A673 (cell line): ENCODE results near the gene TMEM14A. TPM values are rescaled to one million over a fixed set of nuclear protein-coding genes. Genes with fewer than 3 reads are reported as not detected.

ENCODE experiments used
- BruUV-seq: library from RNA; stranded (reverse); fragments of 400-500 nt; replicated peaks from 2 replicates; lab custom pipeline; 2021; lab: Mats Ljungman, UMichigan
- CTCF ChIA-PET: fragments of 300-600 bp; sonication (Branson Sonifier 250); formaldehyde crosslinking; loops from one replicate; lab custom pipeline; 2022; ENCODE audit warnings: antibody characterized with exemption; lab: Charles Lee
- POLR2A ChIA-PET: fragments of 300-600 bp; sonication (Branson Sonifier 250); formaldehyde crosslinking; loops from one replicate; lab custom pipeline; 2022; ENCODE audit warnings: antibody characterized with exemption; ENCODE audit not compliant: low non-redundant PET; lab: Charles Lee
- DNase-seq: peaks from one replicate; pipeline ENCODE4 v3.0.0-alpha.2; 2015; ENCODE audit warnings: low spot score
- H3K27ac ChIP-seq: fragments of 200-600 bp; sonication (generic); 2 replicates; pipeline ENCODE4 v1.5.1; 2016; ENCODE audit warnings: mixed run types, low read depth, mild to moderate bottlenecking, mixed read lengths, antibody characterized with exemption, low read length; ENCODE audit not compliant: poor library complexity, severe bottlenecking
- H3K27me3 ChIP-seq: fragments of 200-600 bp; sonication (generic); replicated peaks from 2 replicates; pipeline ENCODE4 v1.6.1; 2017; ENCODE audit warnings: mixed run types, low read depth, mild to moderate bottlenecking, mixed read lengths, antibody characterized with exemption, low read length; ENCODE audit not compliant: insufficient read depth, poor library complexity
- H3K36me3 ChIP-seq: fragments of 200-600 bp; sonication (generic); 2 replicates; pipeline ENCODE4 v1.6.1; 2016; ENCODE audit warnings: mixed run types, mild to moderate bottlenecking, mixed read lengths, antibody characterized with exemption, low read length; ENCODE audit not compliant: insufficient read depth, poor library complexity, severe bottlenecking
- H3K4me1 ChIP-seq: fragments of 200-600 bp; sonication (generic); 2 replicates; pipeline ENCODE4 v1.6.1; 2017; ENCODE audit warnings: mixed run types, mild to moderate bottlenecking, mixed read lengths, antibody characterized with exemption, low read length; ENCODE audit not compliant: insufficient read depth, poor library complexity, severe bottlenecking
- H3K4me3 ChIP-seq: fragments of 200-600 bp; sonication (generic); 2 replicates; pipeline ENCODE4 v1.5.1; 2016; ENCODE audit warnings: low read depth, mixed run types, mild to moderate bottlenecking, mixed read lengths, low read length; ENCODE audit not compliant: poor library complexity, severe bottlenecking
- H3K9me3 ChIP-seq: fragments of 200-600 bp; sonication (generic); 2 replicates; pipeline ENCODE4 v1.6.1; 2016; ENCODE audit warnings: mixed run types, low read depth, mild to moderate bottlenecking, mixed read lengths, antibody characterized with exemption, low read length; ENCODE audit not compliant: poor library complexity, severe bottlenecking
- EZH2 ChIP-seq: fragments of 200-600 bp; sonication (generic); IDR thresholded peaks from 2 replicates; pipeline ENCODE4 v1.6.1; 2017; ENCODE audit warnings: borderline replicate concordance, low read depth, mild to moderate bottlenecking, mixed read lengths, antibody characterized with exemption, low read length; ENCODE audit not compliant: poor library complexity, severe bottlenecking
- intact Hi-C: fragments of 100-400 bp; cut with micrococcal nuclease; formaldehyde crosslinking; loops from one replicate; pipeline ENCODE4 v1.10.0; 2022; ENCODE audit not compliant: unreplicated experiment
- total RNA-seq: library from RNA; stranded (reverse); gene quantifications from 2 replicates; pipeline ENCODE4 v1.2.3, GENCODE V29; 2021
- TF ChIP-seq, protein P1 (sequence below): fragments of 300-800, 200-600 bp; sonication (generic); conservative IDR thresholded peaks from 2 replicates; pipeline ENCODE4 v1.5.1; 2017; ENCODE audit warnings: low read depth, mild to moderate bottlenecking, antibody characterized with exemption, low read length, moderate library complexity, mixed read lengths

The TMEM14A gene
- total RNA-seq, 1 experiment from 2014 or later, result 8.4 TPM

GRCh38 chr6:52636830-52637229 lies 34.1 kb upstream of the TMEM14A start:
- no peaks in the 10 kb centered on the region for H3K9me3 ChIP-seq
- no peak overlapping the region for H3K4me3 ChIP-seq
- H3K27ac ChIP-seq, result no peak overlapping the region
- TF ChIP-seq, protein P1, sequence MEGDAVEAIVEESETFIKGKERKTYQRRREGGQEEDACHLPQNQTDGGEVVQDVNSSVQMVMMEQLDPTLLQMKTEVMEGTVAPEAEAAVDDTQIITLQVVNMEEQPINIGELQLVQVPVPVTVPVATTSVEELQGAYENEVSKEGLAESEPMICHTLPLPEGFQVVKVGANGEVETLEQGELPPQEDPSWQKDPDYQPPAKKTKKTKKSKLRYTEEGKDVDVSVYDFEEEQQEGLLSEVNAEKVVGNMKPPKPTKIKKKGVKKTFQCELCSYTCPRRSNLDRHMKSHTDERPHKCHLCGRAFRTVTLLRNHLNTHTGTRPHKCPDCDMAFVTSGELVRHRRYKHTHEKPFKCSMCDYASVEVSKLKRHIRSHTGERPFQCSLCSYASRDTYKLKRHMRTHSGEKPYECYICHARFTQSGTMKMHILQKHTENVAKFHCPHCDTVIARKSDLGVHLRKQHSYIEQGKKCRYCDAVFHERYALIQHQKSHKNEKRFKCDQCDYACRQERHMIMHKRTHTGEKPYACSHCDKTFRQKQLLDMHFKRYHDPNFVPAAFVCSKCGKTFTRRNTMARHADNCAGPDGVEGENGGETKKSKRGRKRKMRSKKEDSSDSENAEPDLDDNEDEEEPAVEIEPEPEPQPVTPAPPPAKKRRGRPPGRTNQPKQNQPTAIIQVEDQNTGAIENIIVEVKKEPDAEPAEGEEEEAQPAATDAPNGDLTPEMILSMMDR, result no peak
- TF ChIP-seq EZH2, result no peak
- intact Hi-C loops, result no loop called here
- DNase-seq, result no peak
- CTCF ChIA-PET, result no interaction called here
- POLR2A ChIA-PET, result no interaction called here
- BruUV-seq, result no TSS peak
- H3K4me1 ChIP-seq, result peaks cover 19% of the 10 kb centered on the region
- no peaks in the 10 kb centered on the region for H3K27me3 ChIP-seq
- H3K36me3 ChIP-seq, result no peaks in the 10 kb centered on the region

DNA sequence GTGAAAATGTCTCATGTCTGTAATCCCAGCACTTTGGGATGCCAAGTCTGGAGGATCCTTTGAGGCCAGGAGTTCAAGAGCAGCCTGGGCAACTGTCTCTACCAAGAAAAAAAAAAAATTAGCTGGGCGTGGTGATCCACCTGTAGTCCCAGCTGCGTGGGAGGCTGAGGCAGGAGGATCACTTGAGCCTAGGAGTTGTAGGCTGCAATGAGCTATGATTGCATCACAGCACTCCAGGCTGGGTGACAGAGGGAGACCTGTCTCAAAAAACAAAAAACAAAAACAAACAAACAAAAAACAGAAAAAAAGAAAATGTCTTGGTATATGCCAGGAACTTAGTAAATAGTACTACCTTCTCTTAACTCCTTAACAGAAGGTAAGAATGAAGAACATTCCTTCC lies 31.4 kb upstream of the TMEM14A start:
- POLR2A ChIA-PET, result no interaction called here
- CTCF ChIA-PET, result no interaction called here
- intact Hi-C loops, result no loop called here
- H3K9me3 ChIP-seq, result no peaks in the 10 kb centered on the region
- H3K27ac ChIP-seq, result no peak overlapping the region
- TF ChIP-seq, protein P1, result no peak
- no peak for TF ChIP-seq EZH2
- no peak overlapping the region for H3K4me3 ChIP-seq
- H3K27me3 ChIP-seq, result peaks cover 6% of the 10 kb centered on the region
- H3K36me3 ChIP-seq, result no peaks in the 10 kb centered on the region
- peaks cover 33% of the 10 kb centered on the region for H3K4me1 ChIP-seq
- no TSS peak for BruUV-seq
- no peak for DNase-seq

- intact Hi-C loops, result no loop called here
- no peak overlapping the region for H3K4me3 ChIP-seq
- H3K4me1 ChIP-seq, result peaks cover 27% of the 10 kb centered on the region
- DNase-seq, result no peak
- ChIA-PET CTCF (no interaction called here), POLR2A (no interaction called here)
- no peak for TF ChIP-seq EZH2
- TF ChIP-seq, protein P1, result no peak
- no peaks in the 10 kb centered on the region for H3K36me3 ChIP-seq
- H3K27ac ChIP-seq, result no peak overlapping the region
- BruUV-seq, result no TSS peak
- H3K27me3 ChIP-seq, result peaks cover 6% of the 10 kb centered on the region
- no peaks in the 10 kb centered on the region for H3K9me3 ChIP-seq
Measured at GRCh38 chr6:52640170-52640569, 30.7 kb upstream of the TMEM14A start.
